ENCODE results near the gene TARDBP.

DNA sequence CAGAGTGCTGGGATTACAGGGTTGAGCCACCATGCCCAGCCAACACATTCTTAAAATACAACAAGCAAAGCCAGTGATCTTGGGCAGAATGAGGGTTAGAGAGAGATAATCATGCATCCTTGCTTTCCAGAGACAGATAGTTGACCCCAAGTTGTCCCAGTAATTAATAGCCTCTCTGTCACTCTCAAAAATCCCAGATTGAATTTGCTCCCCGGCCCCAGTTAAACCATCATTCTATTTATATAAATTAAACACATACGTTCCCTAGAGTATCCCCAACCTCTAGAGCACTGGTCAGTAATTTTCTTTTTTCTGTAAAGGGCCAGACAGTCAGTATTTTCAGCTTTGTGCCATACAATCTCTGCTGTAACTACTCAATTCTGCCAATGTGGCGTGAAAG is 16.4 kb upstream of the TARDBP start:
- TF ChIP-seq CTCF (IDR thresholded peaks at IDR 0.05) (no peak), EZH2 (IDR thresholded peaks at IDR 0.05; ENCODE audit: borderline replicate concordance, insufficient read depth, low read depth, low read length, poor library complexity, severe bottlenecking) (no peak)
